SU-DHL-6 (cell line): Measurements from ENCODE around the gene TMED1.

ENCODE experiments used
- H2AFZ ChIP-seq: fragments of 200-600 bp; sonication (generic); 2 replicates; pipeline ENCODE4 v1.6.1; 2014; ENCODE audit warnings: low read depth, mild to moderate bottlenecking, moderate library complexity, mixed read lengths, antibody characterized with exemption, low read length; ENCODE audit not compliant: severe bottlenecking
- H3F3A ChIP-seq: fragments of 200-600 bp; shearing (Covaris generic); 2 replicates; pipeline ENCODE4 v1.6.0; 2016; ENCODE audit warnings: antibody characterized with exemption, mild to moderate bottlenecking; ENCODE audit not compliant: insufficient read depth
- H3K27ac ChIP-seq: fragments of 200-600 bp; sonication (generic); 2 replicates; pipeline ENCODE4 v1.5.1; 2016; ENCODE audit warnings: low read depth, mild to moderate bottlenecking, low read length, moderate library complexity, mixed read lengths
- H3K27me3 ChIP-seq: fragments of 200-600 bp; sonication (generic), shearing (Covaris generic); 2 replicates; pipeline ENCODE4 v1.6.0; 2014; ENCODE audit warnings: mild to moderate bottlenecking, low read length
- H3K36me3 ChIP-seq: fragments of 200-600 bp; sonication (generic); 2 replicates; pipeline ENCODE4 v1.6.1; 2014; ENCODE audit warnings: mild to moderate bottlenecking, low read length, mixed read lengths
- H3K4me2 ChIP-seq: fragments of 300-600, 200-600 bp; shearing (Covaris generic), sonication (generic); 2 replicates; pipeline ENCODE4 v1.6.0; 2014; ENCODE audit warnings: low read length, low read depth, mild to moderate bottlenecking; ENCODE audit not compliant: poor library complexity, severe bottlenecking
- H3K4me3 ChIP-seq: fragments of 200-600 bp; sonication (generic); 2 replicates; pipeline ENCODE4 v1.5.1; 2014; ENCODE audit warnings: antibody characterized with exemption, low read length, mild to moderate bottlenecking, mixed read lengths; ENCODE audit not compliant: insufficient read depth, poor library complexity, severe bottlenecking
- H3K79me2 ChIP-seq: fragments of 200-600 bp; sonication (generic); 2 replicates; pipeline ENCODE4 v1.6.1; 2014; ENCODE audit warnings: mild to moderate bottlenecking, low read length, moderate library complexity; ENCODE audit not compliant: insufficient read depth
- H3K9ac ChIP-seq: fragments of 200-600 bp; sonication (generic); 2 replicates; pipeline ENCODE4 v1.7.0; 2014; ENCODE audit warnings: mild to moderate bottlenecking, low read length
- H3K9me2 ChIP-seq: fragments of 200-600 bp; sonication (generic); replicated peaks from 2 replicates; pipeline ENCODE4 v1.6.1; 2014; ENCODE audit warnings: low read length; ENCODE audit not compliant: insufficient read depth
- H3K9me3 ChIP-seq: fragments of 200-600 bp; sonication (generic); 2 replicates; pipeline ENCODE4 v1.6.1; 2014; ENCODE audit warnings: low read length, mixed read lengths; ENCODE audit not compliant: insufficient read depth
- H4K20me1 ChIP-seq: fragments of 200-600 bp; sonication (generic); 2 replicates; pipeline ENCODE4 v1.6.1; 2014; ENCODE audit warnings: low read depth, mild to moderate bottlenecking, antibody characterized with exemption, low read length, moderate library complexity, mixed read lengths
- CTCF ChIP-seq: fragments of 200-600 bp; sonication (generic); IDR thresholded peaks from one replicate; pipeline ENCODE4 v1.5.1; 2017; ENCODE audit warnings: antibody characterized with exemption, mild to moderate bottlenecking, low read length, moderate library complexity; ENCODE audit not compliant: insufficient read depth, poor library complexity, severe bottlenecking

TMED1 gene

GRCh38 chr19:10782795-10783194 is 53.2 kb downstream of the TMED1 start:
- no peaks in the 10 kb centered on the region for H3F3A ChIP-seq
- H3K36me3 ChIP-seq, result 0 out of 2 replicates have a peak, but pooled peaks cover 2% of the 10 kb centered on the region
- H3K4me2 ChIP-seq, result no peak overlapping the region
- no peak overlapping the region for H2AFZ ChIP-seq
- no peak overlapping the region for H3K27ac ChIP-seq
- H3K4me3 ChIP-seq, result no peak overlapping the region
- H3K27me3 ChIP-seq, result no peaks in the 10 kb centered on the region
- H3K9ac ChIP-seq, result no peak overlapping the region
- no peaks in the 10 kb centered on the region for H3K9me3 ChIP-seq
- no peaks in the 10 kb centered on the region for H4K20me1 ChIP-seq
- no peak for TF ChIP-seq CTCF
- no peaks in the 10 kb centered on the region for H3K79me2 ChIP-seq
- H3K9me2 ChIP-seq, result no peaks in the 10 kb centered on the region
